ENCODE data around the gene ZNF708. TPM values are rescaled to one million over a fixed set of nuclear protein-coding genes. Genes with fewer than 3 reads are reported as not detected.
A peak's percentile ranks its signal among the peaks of the same experiment; 100 is the strongest.

The ZNF708 gene
- total and polyA plus RNA-seq, 9 of the 15 experiments (the other 6 are each of a cell fraction or from before 2014, with no cell fraction given) = 2.9 to 11.9 (median 6.7) TPM

DNA sequence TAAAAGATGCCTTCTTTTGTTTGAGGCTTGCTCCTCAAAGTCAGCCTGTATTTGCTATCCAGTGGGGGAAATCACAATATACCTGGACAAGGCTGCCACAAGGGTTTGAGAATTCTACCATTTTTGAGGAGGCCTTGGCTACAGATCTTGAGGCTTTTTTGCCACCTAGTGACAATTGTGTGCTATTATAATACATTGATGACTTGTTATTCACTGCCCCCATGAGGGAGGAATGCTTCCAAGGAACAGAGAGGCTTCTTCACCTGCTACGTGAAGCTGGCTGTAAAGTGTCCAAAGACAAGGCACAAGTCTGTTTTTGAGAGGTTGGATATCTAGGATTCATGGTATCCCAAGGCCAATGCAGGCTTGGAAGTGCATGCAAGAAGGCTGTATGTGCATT is 72.5 kb downstream of the ZNF708 start (continued):
- TF ChIP-seq ZNF197 (CRISPR knock-in tag; IDR thresholded peaks at IDR 0.05; ENCODE audit: low read depth) (no peak), BCL6 (CRISPR knock-in tag; IDR thresholded peaks at IDR 0.05) (no peak), KLF6 (CRISPR knock-in tag; IDR thresholded peaks at IDR 0.05; ENCODE audit: borderline replicate concordance) (no peak), DACH1 (IDR thresholded peaks at IDR 0.05; ENCODE audit: partially characterized antibody) (no peak), HNRNPLL (IDR thresholded peaks at IDR 0.05; ENCODE audit: low read depth, low read length, poor library complexity, severe bottlenecking) (no peak), STAG1 (CRISPR knock-in tag; IDR thresholded peaks at IDR 0.05; ENCODE audit: borderline replicate concordance) (peak; percentile 28; the same call in 1 of the 2 replicates), MAFG (tag; conservative IDR thresholded peaks at IDR 0.05) (no peak), SMC3 (conservative IDR thresholded peaks at IDR 0.05; ENCODE audit: insufficient read depth, low read depth, low read length) (peak; percentile 37; the same call in 1 of the 2 replicates), ZNF124 (CRISPR knock-in tag; IDR thresholded peaks at IDR 0.05) (no peak)
- TF ChIP-seq, protein P1, sequence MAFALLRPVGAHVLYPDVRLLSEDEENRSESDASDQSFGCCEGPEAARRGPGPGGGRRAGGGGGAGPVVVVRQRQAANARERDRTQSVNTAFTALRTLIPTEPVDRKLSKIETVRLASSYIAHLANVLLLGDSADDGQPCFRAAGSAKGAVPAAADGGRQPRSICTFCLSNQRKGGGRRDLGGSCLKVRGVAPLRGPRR (CRISPR knock-in tag; IDR thresholded peaks at IDR 0.05) = no peak
- TF ChIP-seq, protein P2, sequence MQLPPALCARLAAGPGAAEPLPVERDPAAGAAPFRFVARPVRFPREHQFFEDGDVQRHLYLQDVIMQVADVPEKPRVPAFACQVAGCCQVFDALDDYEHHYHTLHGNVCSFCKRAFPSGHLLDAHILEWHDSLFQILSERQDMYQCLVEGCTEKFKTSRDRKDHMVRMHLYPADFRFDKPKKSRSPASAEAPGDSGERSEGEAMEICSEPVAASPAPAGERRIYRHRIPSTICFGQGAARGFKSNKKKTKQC (CRISPR knock-in tag; IDR thresholded peaks at IDR 0.05) = no peak
- TF ChIP-seq, protein P3, sequence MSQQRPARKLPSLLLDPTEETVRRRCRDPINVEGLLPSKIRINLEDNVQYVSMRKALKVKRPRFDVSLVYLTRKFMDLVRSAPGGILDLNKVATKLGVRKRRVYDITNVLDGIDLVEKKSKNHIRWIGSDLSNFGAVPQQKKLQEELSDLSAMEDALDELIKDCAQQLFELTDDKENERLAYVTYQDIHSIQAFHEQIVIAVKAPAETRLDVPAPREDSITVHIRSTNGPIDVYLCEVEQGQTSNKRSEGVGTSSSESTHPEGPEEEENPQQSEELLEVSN (IDR thresholded peaks at IDR 0.05; ENCODE audit: borderline replicate concordance in 1 of 2, extremely low read depth in 1 of 2, insufficient read depth in 1 of 2, insufficient read length in 1 of 2, low read depth in 1 of 2, low read length in 1 of 2, poor library complexity in 1 of 2, severe bottlenecking in 1 of 2) = no peak
- TF ChIP-seq, protein P4, sequence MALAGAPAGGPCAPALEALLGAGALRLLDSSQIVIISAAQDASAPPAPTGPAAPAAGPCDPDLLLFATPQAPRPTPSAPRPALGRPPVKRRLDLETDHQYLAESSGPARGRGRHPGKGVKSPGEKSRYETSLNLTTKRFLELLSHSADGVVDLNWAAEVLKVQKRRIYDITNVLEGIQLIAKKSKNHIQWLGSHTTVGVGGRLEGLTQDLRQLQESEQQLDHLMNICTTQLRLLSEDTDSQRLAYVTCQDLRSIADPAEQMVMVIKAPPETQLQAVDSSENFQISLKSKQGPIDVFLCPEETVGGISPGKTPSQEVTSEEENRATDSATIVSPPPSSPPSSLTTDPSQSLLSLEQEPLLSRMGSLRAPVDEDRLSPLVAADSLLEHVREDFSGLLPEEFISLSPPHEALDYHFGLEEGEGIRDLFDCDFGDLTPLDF (CRISPR knock-in tag; IDR thresholded peaks at IDR 0.05) = no peak
- TF ChIP-seq, protein P5, sequence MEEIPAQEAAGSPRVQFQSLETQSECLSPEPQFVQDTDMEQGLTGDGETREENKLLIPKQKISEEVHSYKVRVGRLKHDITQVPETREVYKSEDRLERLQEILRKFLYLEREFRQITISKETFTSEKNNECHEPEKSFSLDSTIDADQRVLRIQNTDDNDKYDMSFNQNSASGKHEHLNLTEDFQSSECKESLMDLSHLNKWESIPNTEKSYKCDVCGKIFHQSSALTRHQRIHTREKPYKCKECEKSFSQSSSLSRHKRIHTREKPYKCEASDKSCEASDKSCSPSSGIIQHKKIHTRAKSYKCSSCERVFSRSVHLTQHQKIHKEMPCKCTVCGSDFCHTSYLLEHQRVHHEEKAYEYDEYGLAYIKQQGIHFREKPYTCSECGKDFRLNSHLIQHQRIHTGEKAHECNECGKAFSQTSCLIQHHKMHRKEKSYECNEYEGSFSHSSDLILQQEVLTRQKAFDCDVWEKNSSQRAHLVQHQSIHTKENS (CRISPR knock-in tag; IDR thresholded peaks at IDR 0.05) = no peak

Other genes starting within 250 kb of the ZNF708 start
- 16.2 and 21.4 TPM in 2 replicates for gene ZNF714, start 247.2 kb downstream of the ZNF708 start, total RNA-seq (2014; rRNA removed)
- 32.5 and 37.2 TPM in 2 replicates for gene ZNF714, start 247.2 kb downstream of the ZNF708 start, total RNA-seq (2014; rRNA removed; fragmentation: Illumina TruSeq; extraction: Trizol)
- 31.6 and 33.8 TPM in 2 replicates for gene ZNF714, start 247.2 kb downstream of the ZNF708 start, total RNA-seq (2015; rRNA removed; fragmentation: Illumina TruSeq; extraction: Trizol)
- 22.1 and 23.5 TPM in 2 replicates for gene ZNF714, start 247.2 kb downstream of the ZNF708 start, total RNA-seq (2021)
- 40.8 and 49.4 TPM in 2 replicates for gene ZNF714, start 247.2 kb downstream of the ZNF708 start, polyA plus RNA-seq (2011; rRNA removed)
- 25.9 and 28.9 TPM in 2 replicates for gene ZNF714, start 247.2 kb downstream of the ZNF708 start, polyA plus RNA-seq (2014; fragmentation: Illumina TruSeq; extraction: Trizol)
- 10 to 100 TPM; 25.2 to 29.1 TPM for gene ZNF714, start 247.2 kb downstream of the ZNF708 start, polyA plus RNA-seq (2014; fragmentation: Nextera tagmentation; extraction: Ambion mirVana)
- 22.6 and 24.8 TPM in 2 replicates for gene ZNF714, start 247.2 kb downstream of the ZNF708 start, polyA plus RNA-seq (2014; rRNA removed)
- 7.6 and 12.0 TPM in 2 replicates for gene ZNF431, start 187.4 kb downstream of the ZNF708 start, total RNA-seq (2014; rRNA removed)
- 22.0 and 22.8 TPM in 2 replicates for gene ZNF431, start 187.4 kb downstream of the ZNF708 start, total RNA-seq (2014; rRNA removed; fragmentation: Illumina TruSeq; extraction: Trizol)
- gene ZNF431, start 187.4 kb downstream of the ZNF708 start, total RNA-seq (2015; rRNA removed; fragmentation: Illumina TruSeq; extraction: Trizol) = 17.6 and 19.2 TPM in 2 replicates
- 13.5 and 16.2 TPM in 2 replicates for gene ZNF431, start 187.4 kb downstream of the ZNF708 start, total RNA-seq (2021)
- gene ZNF431, start 187.4 kb downstream of the ZNF708 start, polyA plus RNA-seq (2011; rRNA removed) = 24.8 and 33.4 TPM in 2 replicates
- gene ZNF431, start 187.4 kb downstream of the ZNF708 start, polyA plus RNA-seq (2014; fragmentation: Illumina TruSeq; extraction: Trizol) = 16.5 and 20.4 TPM in 2 replicates
- 1 to 10 TPM; 3.3 to 5.0 TPM for gene ZNF431, start 187.4 kb downstream of the ZNF708 start, polyA plus RNA-seq (2014; fragmentation: Nextera tagmentation; extraction: Ambion mirVana)
- gene ZNF431, start 187.4 kb downstream of the ZNF708 start, polyA plus RNA-seq (2014; rRNA removed) = 11.9 and 12.9 TPM in 2 replicates
- 6.3 and 6.5 TPM in 2 replicates for gene ZNF738, start 29.6 kb upstream of the ZNF708 start, total RNA-seq (2014; rRNA removed)
- gene ZNF738, start 29.6 kb upstream of the ZNF708 start, total RNA-seq (2014; rRNA removed; fragmentation: Illumina TruSeq; extraction: Trizol) = 8.7 and 9.0 TPM in 2 replicates
- gene ZNF738, start 29.6 kb upstream of the ZNF708 start, total RNA-seq (2015; rRNA removed; fragmentation: Illumina TruSeq; extraction: Trizol) = 7.9 and 8.8 TPM in 2 replicates
- gene ZNF738, start 29.6 kb upstream of the ZNF708 start, total RNA-seq (2021) = 5.6 and 6.3 TPM in 2 replicates
- gene ZNF738, start 29.6 kb upstream of the ZNF708 start, polyA plus RNA-seq (2011; rRNA removed) = 0.85 and 8.7 TPM in 2 replicates
- gene ZNF738, start 29.6 kb upstream of the ZNF708 start, polyA plus RNA-seq (2014; fragmentation: Illumina TruSeq; extraction: Trizol) = 8.2 and 11.0 TPM in 2 replicates
- 1 to 10 TPM; 7.6 to 8.6 TPM for gene ZNF738, start 29.6 kb upstream of the ZNF708 start, polyA plus RNA-seq (2014; fragmentation: Nextera tagmentation; extraction: Ambion mirVana)
- gene ZNF738, start 29.6 kb upstream of the ZNF708 start, polyA plus RNA-seq (2014; rRNA removed) = 15.0 and 19.7 TPM in 2 replicates
- 12.6 and 13.1 TPM in 2 replicates for gene ZNF493, start 67.7 kb upstream of the ZNF708 start, total RNA-seq (2014; rRNA removed)
- gene ZNF493, start 67.7 kb upstream of the ZNF708 start, total RNA-seq (2014; rRNA removed; fragmentation: Illumina TruSeq; extraction: Trizol) = 18.6 and 19.6 TPM in 2 replicates
- gene ZNF493, start 67.7 kb upstream of the ZNF708 start, total RNA-seq (2015; rRNA removed; fragmentation: Illumina TruSeq; extraction: Trizol) = 14.6 and 16.1 TPM in 2 replicates
- gene ZNF493, start 67.7 kb upstream of the ZNF708 start, total RNA-seq (2021) = 11.7 and 12.2 TPM in 2 replicates
- 15.3 and 18.2 TPM in 2 replicates for gene ZNF493, start 67.7 kb upstream of the ZNF708 start, polyA plus RNA-seq (2011; rRNA removed)
- 9.1 and 11.9 TPM in 2 replicates for gene ZNF493, start 67.7 kb upstream of the ZNF708 start, polyA plus RNA-seq (2014; fragmentation: Illumina TruSeq; extraction: Trizol)
- 1 to 10 TPM; 5.0 to 5.7 TPM for gene ZNF493, start 67.7 kb upstream of the ZNF708 start, polyA plus RNA-seq (2014; fragmentation: Nextera tagmentation; extraction: Ambion mirVana)
- 9.9 and 10.9 TPM in 2 replicates for gene ZNF493, start 67.7 kb upstream of the ZNF708 start, polyA plus RNA-seq (2014; rRNA removed)
- 10.5 and 11.4 TPM in 2 replicates for gene ZNF429, start 176.2 kb upstream of the ZNF708 start, total RNA-seq (2014; rRNA removed)
- 15.1 and 18.1 TPM in 2 replicates for gene ZNF429, start 176.2 kb upstream of the ZNF708 start, total RNA-seq (2014; rRNA removed; fragmentation: Illumina TruSeq; extraction: Trizol)
- gene ZNF429, start 176.2 kb upstream of the ZNF708 start, total RNA-seq (2015; rRNA removed; fragmentation: Illumina TruSeq; extraction: Trizol) = 16.3 and 16.6 TPM in 2 replicates
- gene ZNF429, start 176.2 kb upstream of the ZNF708 start, total RNA-seq (2021) = 11.4 and 12.3 TPM in 2 replicates
- gene ZNF429, start 176.2 kb upstream of the ZNF708 start, polyA plus RNA-seq (2011; rRNA removed) = 13.8 and 17.1 TPM in 2 replicates
- 17.1 and 18.4 TPM in 2 replicates for gene ZNF429, start 176.2 kb upstream of the ZNF708 start, polyA plus RNA-seq (2014; fragmentation: Illumina TruSeq; extraction: Trizol)
- 10 to 100 TPM; 16.5 to 24.5 TPM for gene ZNF429, start 176.2 kb upstream of the ZNF708 start, polyA plus RNA-seq (2014; fragmentation: Nextera tagmentation; extraction: Ambion mirVana)
- gene ZNF429, start 176.2 kb upstream of the ZNF708 start, polyA plus RNA-seq (2014; rRNA removed) = 14.9 and 21.2 TPM in 2 replicates

Data from K562 (cell line).